Naive B cell (primary cell): ENCODE results near the gene INO80D. TPM values are rescaled to one million over a fixed set of nuclear protein-coding genes. Genes with fewer than 3 reads are reported as not detected.

ENCODE experiments used
- ATAC-seq, 2 donors: fragments of 150-1000 bp; cut with Tn5 transposase; 2 replicates each; pipeline ENCODE4 v1.10.0; 2021; ENCODE audit warnings: low read depth in 2 of 2, mild to moderate bottlenecking in 2 of 2, moderate library complexity in 2 of 2
- DNase-seq: peaks from one replicate; pipeline ENCODE4 v3.0.0; 2022
- H3K27ac Mint-ChIP-seq, 6 donors: one replicate each; pipeline ENCODE4 v1.8.0; 2020 to 2022; ENCODE audit warnings: mild to moderate bottlenecking in 6 of 6, mixed read lengths in 6 of 6, moderate library complexity in 5 of 6, inconsistent platforms in 2 of 6
- H3K27me3 Mint-ChIP-seq, 3 donors: one replicate each; pipeline ENCODE4 v1.8.0; 2021 to 2022; ENCODE audit warnings: mixed read lengths in 3 of 3, mild to moderate bottlenecking in 1 of 3
- H3K36me3 Mint-ChIP-seq, 2 donors: one replicate each; pipeline ENCODE4 v1.8.0; 2020 to 2022; ENCODE audit warnings: mixed read lengths in 2 of 2, inconsistent platforms in 1 of 2, mild to moderate bottlenecking in 1 of 2
- H3K4me1 Mint-ChIP-seq, 3 donors: one replicate each; pipeline ENCODE4 v1.8.0; 2020 to 2022; ENCODE audit warnings: mixed read lengths in 3 of 3, inconsistent platforms in 1 of 3, mild to moderate bottlenecking in 1 of 3, moderate library complexity in 1 of 3
- H3K4me3 Mint-ChIP-seq, 8 donors: one replicate each; pipeline ENCODE4 v1.8.0; 2020 to 2022; ENCODE audit warnings: mild to moderate bottlenecking in 8 of 8, mixed read lengths in 8 of 8, moderate library complexity in 8 of 8, inconsistent platforms in 2 of 8
- H3K9me3 Mint-ChIP-seq, 7 donors: one replicate each; pipeline ENCODE4 v1.8.0; 2020 to 2022; ENCODE audit warnings: mixed read lengths in 7 of 7, mild to moderate bottlenecking in 5 of 7, inconsistent platforms in 2 of 7, moderate library complexity in 1 of 7
- polyA plus RNA-seq, 6 donors: library from polyadenylated mRNA; unstranded; fragments of 300-500 nt; fragmentation: Illumina TruSeq; gene quantifications; one replicate each; pipeline ENCODE4 v1.2.3, GENCODE V29; 2021; ENCODE audit warnings: low read depth in 6 of 6

Gene INO80D
- polyA plus RNA-seq, 6 donors from 2014 or later: 14.2 to 25.5 (median 18.5) TPM

DNA sequence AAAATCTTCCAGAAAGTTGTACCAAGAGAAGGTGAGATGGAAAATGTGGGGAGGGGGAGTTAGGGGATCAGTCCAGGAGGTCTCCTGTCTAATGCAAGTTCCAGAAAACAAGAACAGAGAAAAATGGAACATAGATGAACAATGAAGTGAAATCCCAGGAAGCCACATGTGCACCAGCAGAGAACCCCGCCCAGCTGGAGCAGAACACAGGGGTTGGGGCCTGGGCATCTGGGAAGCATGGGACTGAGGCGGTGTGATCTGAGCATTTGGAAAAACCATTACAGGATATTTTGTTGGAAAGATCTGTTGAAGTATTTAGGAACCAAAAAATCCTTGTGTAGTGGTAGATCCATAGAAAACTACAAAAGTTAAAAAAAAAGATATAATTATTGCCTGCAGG lies 133.7 kb downstream of the INO80D start:
- H3K9me3 Mint-ChIP-seq: peaks cover 0 to 15% (median 7%) of the 10 kb centered on the region in 7 donors
- peaks cover 0 to 35% (median 16%) of the 10 kb centered on the region in 3 donors for H3K27me3 Mint-ChIP-seq
- no peaks in the 10 kb centered on the region for H3K4me1 Mint-ChIP-seq
- H3K27ac Mint-ChIP-seq: peak overlapping the region in 1 of 6 donors; percentile 77
- ATAC-seq (no peak), DNase-seq (no peak)
- H3K36me3 Mint-ChIP-seq: no peaks in the 10 kb centered on the region
- H3K4me3 Mint-ChIP-seq: no peak overlapping the region

DNA sequence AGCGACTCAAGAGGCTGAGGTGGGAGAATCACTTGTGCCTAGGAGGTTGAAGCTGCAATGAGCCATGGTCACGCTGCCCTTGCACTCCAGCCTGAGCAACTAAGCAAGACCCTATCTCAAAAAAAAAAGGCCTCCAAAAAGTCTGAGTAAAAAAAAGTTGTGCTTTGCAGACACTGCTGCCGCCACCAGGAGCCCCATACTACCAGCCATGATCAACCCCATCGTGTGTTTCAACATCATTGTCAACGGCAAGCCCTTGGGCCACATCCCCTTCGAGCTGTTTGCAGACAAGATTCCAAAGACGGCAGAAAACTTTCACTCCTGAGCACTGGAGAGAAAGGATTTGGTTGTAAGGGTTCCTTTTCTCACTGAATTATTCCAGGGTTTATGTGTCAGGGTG lies 137.1 kb downstream of the INO80D start:
- no peak for DNase-seq
- Mint-ChIP-seq H3K4me1 (no peaks in the 10 kb centered on the region), H3K27ac (no peak overlapping the region), H3K36me3 (no peaks in the 10 kb centered on the region), H3K27me3 (peaks cover 0 to 27% (median 25%) of the 10 kb centered on the region in 3 donors), H3K4me3 (no peak overlapping the region), H3K9me3 (peaks cover 0 to 15% (median 6%) of the 10 kb centered on the region in 7 donors)
- ATAC-seq: no peak

- DNase-seq: no peak
- Mint-ChIP-seq H3K9me3 (peaks cover 0 to 15% (median 6%) of the 10 kb centered on the region in 7 donors), H3K4me1 (no peaks in the 10 kb centered on the region), H3K36me3 (no peaks in the 10 kb centered on the region), H3K27ac (no peak overlapping the region), H3K27me3 (peaks cover 0 to 27% (median 25%) of the 10 kb centered on the region in 3 donors), H3K4me3 (no peak overlapping the region)
- ATAC-seq: no peak
Measured at GRCh38 chr2:205948496-205948837, 137.5 kb downstream of the INO80D start.

DNA sequence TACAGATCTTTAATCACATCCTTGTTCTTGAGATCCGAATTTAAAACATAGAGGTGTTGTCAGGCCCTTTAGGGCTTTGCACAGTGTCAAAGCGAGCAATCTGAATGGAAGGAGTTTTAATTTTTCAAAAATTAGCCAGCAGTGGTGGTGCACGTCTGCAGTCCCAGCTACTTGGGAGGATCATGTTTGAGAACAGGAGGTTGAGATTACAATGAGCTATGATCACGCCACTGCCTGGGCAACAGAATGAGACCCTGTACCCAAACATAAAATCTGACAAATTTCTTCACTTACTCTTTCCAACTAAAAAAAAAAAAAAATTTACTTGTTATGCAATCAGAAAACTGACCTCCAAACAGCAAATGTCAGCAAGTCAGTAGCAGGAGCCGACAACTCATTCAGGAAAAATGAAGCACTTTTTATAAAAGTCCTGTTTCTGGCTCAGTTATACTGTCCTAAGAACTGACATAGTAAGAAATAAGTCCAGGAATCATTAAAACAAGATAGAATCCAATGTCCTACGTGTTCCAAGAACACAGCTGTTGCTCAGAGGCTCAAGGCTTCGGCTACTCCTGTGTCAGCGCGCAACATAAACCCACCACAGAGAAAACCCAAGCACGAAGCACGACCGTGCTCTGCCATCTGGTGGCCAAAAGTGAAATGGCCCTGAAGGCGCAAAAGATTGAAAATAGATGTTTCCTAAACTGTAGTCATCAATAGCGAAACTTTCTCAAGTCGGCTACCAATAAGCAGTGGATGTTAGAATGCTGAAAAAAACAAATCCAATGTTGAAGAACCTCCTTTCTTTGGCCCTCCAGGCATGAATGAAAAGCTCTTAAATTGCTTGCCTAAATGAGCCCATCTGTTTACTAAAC lies 138.1 kb downstream of the INO80D start:
- Mint-ChIP-seq H3K27me3 (peaks cover 0 to 25% (median 25%) of the 10 kb centered on the region in 3 donors), H3K4me3 (no peak overlapping the region), H3K36me3 (no peaks in the 10 kb centered on the region), H3K27ac (no peak overlapping the region), H3K9me3 (peaks cover 0 to 11% (median 4%) of the 10 kb centered on the region in 7 donors), H3K4me1 (no peaks in the 10 kb centered on the region)
- ATAC-seq (peak in 1 of 2 donors; percentile 33), DNase-seq (peak; percentile 10)

GRCh38 chr2:205946226-205946625 lies 139.7 kb downstream of the INO80D start:
- Mint-ChIP-seq H3K4me3 (no peak overlapping the region), H3K4me1 (no peaks in the 10 kb centered on the region), H3K27me3 (peaks cover 0 to 22% (median 16%) of the 10 kb centered on the region in 3 donors), H3K36me3 (no peaks in the 10 kb centered on the region), H3K9me3 (peaks cover 0 to 3% (median 0%) of the 10 kb centered on the region in 7 donors), H3K27ac (no peak overlapping the region)
- DNase-seq (no peak), ATAC-seq (no peak)

Other genes with a start within 250 kb of the INO80D start
- gene NDUFS1, start 73.3 kb upstream of the INO80D start, polyA plus RNA-seq: 10 to 100 TPM; 26.3 to 35.4 (median 29.9) TPM
- gene EEF1B2, start 73.7 kb upstream of the INO80D start, polyA plus RNA-seq: 1,000 to 10,000 TPM in 4 of 6 donors, 100 to 1,000 TPM in 2; 884 to 1,277 (median 1,025) TPM
- 1 to 10 TPM; 3.3 to 6.5 (median 3.7) TPM for gene ZDBF2, start 188.5 kb upstream of the INO80D start, polyA plus RNA-seq